ENCODE measurements around the gene ADAM17. TPM values are rescaled to one million over a fixed set of nuclear protein-coding genes. Genes with fewer than 3 reads are reported as not detected.

Gene ADAM17
- polyA plus RNA-seq, 6 donors from 2014 or later: 9.1 to 23.8 (median 21.3) TPM

- no peaks in the 10 kb centered on the region for H3K9me3 Mint-ChIP-seq
- H3K27me3 Mint-ChIP-seq: no peaks in the 10 kb centered on the region
- H3K27ac Mint-ChIP-seq: no peak overlapping the region
- DNase-seq: no peak
- H3K4me1 Mint-ChIP-seq: peaks cover 9 to 30% (median 16%) of the 10 kb centered on the region in 3 donors
- H3K4me3 Mint-ChIP-seq: no peak overlapping the region
- H3K36me3 Mint-ChIP-seq: peaks cover 0 to 12% of the 10 kb centered on the region in 2 donors
- no peak for ATAC-seq (ENCODE audit: low read depth in 2 of 2)
Measured at GRCh38 chr2:9471206-9471605, 84.4 kb downstream of the ADAM17 start.

GRCh38 chr2:9467687-9468086 is 87.9 kb downstream of the ADAM17 start:
- peaks cover 0 to 13% of the 10 kb centered on the region in 2 donors for H3K36me3 Mint-ChIP-seq
- DNase-seq: no peak

GRCh38 chr2:9466147-9466683 is 89.4 kb downstream of the ADAM17 start:
- ATAC-seq (ENCODE audit: low read depth in 2 of 2): no peak
- peaks cover 0 to 5% (median 0%) of the 10 kb centered on the region in 3 donors for H3K4me1 Mint-ChIP-seq
- no peaks in the 10 kb centered on the region for H3K27me3 Mint-ChIP-seq
- peaks cover 0 to 10% of the 10 kb centered on the region in 2 donors for H3K36me3 Mint-ChIP-seq
- no peak for DNase-seq
- peak overlapping the region in 1 of 8 donors; percentile 6 for H3K4me3 Mint-ChIP-seq
- H3K9me3 Mint-ChIP-seq: no peaks in the 10 kb centered on the region
- peak overlapping the region in 1 of 6 donors; percentile 72 for H3K27ac Mint-ChIP-seq

More at GRCh38 chr2:9467687-9468086, 87.9 kb downstream of the ADAM17 start:
- Mint-ChIP-seq H3K27me3 (no peaks in the 10 kb centered on the region), H3K4me3 (no peak overlapping the region), H3K4me1 (peaks cover 0 to 5% (median 5%) of the 10 kb centered on the region in 3 donors), H3K27ac (no peak overlapping the region), H3K9me3 (no peaks in the 10 kb centered on the region)
- no peak for ATAC-seq (ENCODE audit: low read depth in 2 of 2)

GRCh38 chr2:9465170-9465569 is 90.5 kb downstream of the ADAM17 start:
- Mint-ChIP-seq H3K27ac (peak overlapping the region in 2 of 6 donors; percentile 54 to 80), H3K9me3 (no peaks in the 10 kb centered on the region), H3K4me3 (no peak overlapping the region), H3K27me3 (no peaks in the 10 kb centered on the region), H3K36me3 (peaks cover 0 to 9% of the 10 kb centered on the region in 2 donors), H3K4me1 (peaks cover 0 to 5% (median 0%) of the 10 kb centered on the region in 3 donors)
- no peak for ATAC-seq (ENCODE audit: low read depth in 2 of 2)
- DNase-seq: no peak

GRCh38 chr2:9463698-9464034 is 92.0 kb downstream of the ADAM17 start:
- H3K9me3 Mint-ChIP-seq: no peaks in the 10 kb centered on the region
- H3K27ac Mint-ChIP-seq: peak overlapping the region in 1 of 6 donors; percentile 3
- peaks cover 0 to 5% (median 0%) of the 10 kb centered on the region in 3 donors for H3K4me1 Mint-ChIP-seq
- H3K36me3 Mint-ChIP-seq: peaks cover 0 to 9% of the 10 kb centered on the region in 2 donors
- no peak for ATAC-seq (ENCODE audit: low read depth in 2 of 2)
- no peaks in the 10 kb centered on the region for H3K27me3 Mint-ChIP-seq
- DNase-seq: no peak
- H3K4me3 Mint-ChIP-seq: no peak overlapping the region

GRCh38 chr2:9462886-9463697 is 92.5 kb downstream of the ADAM17 start:
- Mint-ChIP-seq H3K4me1 (peaks cover 0 to 5% (median 0%) of the 10 kb centered on the region in 3 donors), H3K4me3 (no peak overlapping the region), H3K27ac (peak overlapping the region in 3 of 6 donors; percentile 27 to 88 (median 67)), H3K9me3 (no peaks in the 10 kb centered on the region), H3K36me3 (peaks cover 0 to 9% of the 10 kb centered on the region in 2 donors), H3K27me3 (no peaks in the 10 kb centered on the region)
- ATAC-seq (ENCODE audit: low read depth in 2 of 2) (no peak), DNase-seq (no peak)

GRCh38 chr2:9462313-9462712 is 93.3 kb downstream of the ADAM17 start:
- Mint-ChIP-seq H3K36me3 (peaks cover 0 to 9% of the 10 kb centered on the region in 2 donors), H3K4me3 (no peak overlapping the region), H3K9me3 (no peaks in the 10 kb centered on the region), H3K27ac (peak overlapping the region in 1 of 6 donors; percentile 56), H3K27me3 (no peaks in the 10 kb centered on the region), H3K4me1 (peaks cover 0 to 5% (median 0%) of the 10 kb centered on the region in 3 donors)
- no peak for DNase-seq
- ATAC-seq (ENCODE audit: low read depth in 2 of 2): no peak

GRCh38 chr2:9461079-9461478 is 94.6 kb downstream of the ADAM17 start:
- Mint-ChIP-seq H3K36me3 (peaks cover 7 to 8% of the 10 kb centered on the region in 2 donors), H3K27me3 (no peaks in the 10 kb centered on the region)

GRCh38 chr2:9460441-9461017 is 95.1 kb downstream of the ADAM17 start:
- peaks cover 7 to 9% of the 10 kb centered on the region in 2 donors for H3K36me3 Mint-ChIP-seq
- H3K9me3 Mint-ChIP-seq: no peaks in the 10 kb centered on the region
- no peaks in the 10 kb centered on the region for H3K27me3 Mint-ChIP-seq
- H3K4me3 Mint-ChIP-seq: no peak overlapping the region
- DNase-seq (no peak), ATAC-seq (ENCODE audit: low read depth in 2 of 2) (no peak)
- H3K4me1 Mint-ChIP-seq: peaks cover 0 to 5% (median 0%) of the 10 kb centered on the region in 3 donors
- H3K27ac Mint-ChIP-seq: peak overlapping the region in 1 of 6 donors; percentile 70

More at GRCh38 chr2:9461079-9461478, 94.6 kb downstream of the ADAM17 start:
- ATAC-seq (ENCODE audit: low read depth in 2 of 2) (no peak), DNase-seq (no peak)
- Mint-ChIP-seq H3K27ac (peak overlapping the region in 1 of 6 donors; percentile 70), H3K4me1 (peaks cover 0 to 5% (median 0%) of the 10 kb centered on the region in 3 donors), H3K4me3 (no peak overlapping the region), H3K9me3 (no peaks in the 10 kb centered on the region)

- Mint-ChIP-seq H3K36me3 (peaks cover 12 to 22% of the 10 kb centered on the region in 2 donors), H3K4me1 (no peaks in the 10 kb centered on the region), H3K4me3 (no peak overlapping the region), H3K9me3 (no peaks in the 10 kb centered on the region), H3K27me3 (no peaks in the 10 kb centered on the region), H3K27ac (no peak overlapping the region)
- ATAC-seq (ENCODE audit: low read depth in 2 of 2) (no peak), DNase-seq (no peak)
Measured at GRCh38 chr2:9451231-9451630, 104.4 kb downstream of the ADAM17 start.

GRCh38 chr2:9445089-9445488 is 110.5 kb downstream of the ADAM17 start:
- no peak for DNase-seq
- H3K27ac Mint-ChIP-seq: no peak overlapping the region
- no peak overlapping the region for H3K4me3 Mint-ChIP-seq
- H3K9me3 Mint-ChIP-seq: no peaks in the 10 kb centered on the region
- H3K36me3 Mint-ChIP-seq: peaks cover 34 to 40% of the 10 kb centered on the region in 2 donors
- no peak for ATAC-seq (ENCODE audit: low read depth in 2 of 2)
- H3K4me1 Mint-ChIP-seq: no peaks in the 10 kb centered on the region
- H3K27me3 Mint-ChIP-seq: no peaks in the 10 kb centered on the region

- no peaks in the 10 kb centered on the region for H3K27me3 Mint-ChIP-seq
- no peaks in the 10 kb centered on the region for H3K9me3 Mint-ChIP-seq
- ATAC-seq (ENCODE audit: low read depth in 2 of 2) (no peak), DNase-seq (no peak)
- no peaks in the 10 kb centered on the region for H3K4me1 Mint-ChIP-seq
- H3K27ac Mint-ChIP-seq: no peak overlapping the region
- no peak overlapping the region for H3K4me3 Mint-ChIP-seq
- peaks cover 29 to 39% of the 10 kb centered on the region in 2 donors for H3K36me3 Mint-ChIP-seq
Measured at GRCh38 chr2:9443526-9443925, 112.1 kb downstream of the ADAM17 start.

- Mint-ChIP-seq H3K4me3 (no peak overlapping the region), H3K4me1 (no peaks in the 10 kb centered on the region), H3K36me3 (peaks cover 23 to 44% of the 10 kb centered on the region in 2 donors), H3K27me3 (no peaks in the 10 kb centered on the region), H3K27ac (no peak overlapping the region), H3K9me3 (no peaks in the 10 kb centered on the region)
- DNase-seq: no peak
- no peak for ATAC-seq (ENCODE audit: low read depth in 2 of 2)
Measured at GRCh38 chr2:9441556-9441955, 114.1 kb downstream of the ADAM17 start.

Data from naive B cell (primary cell).